Daoy (cell line): ENCODE data around the gene SIGMAR1. TPM values are rescaled to one million over a fixed set of nuclear protein-coding genes. Genes with fewer than 3 reads are reported as not detected.
A peak's percentile ranks its signal among the peaks of the same experiment; 100 is the strongest.

ENCODE experiments used
- DNase-seq: peaks from one replicate; pipeline ENCODE4 v3.0.0-alpha.2; 2015; ENCODE audit warnings: low read depth
- total RNA-seq: library from RNA; depleted of rRNA; stranded (reverse); fragments of >200 nt; shearing (Covaris generic); gene quantifications from 2 replicates; pipeline ENCODE4 v1.2.3, GENCODE V29; 2014

The SIGMAR1 gene
- total RNA-seq, 1 experiment from 2014 or later, result 88.6 TPM

- no peak for DNase-seq
Measured at GRCh38 chr9:34630402-34631154, 7.0 kb downstream of the SIGMAR1 start.

DNA sequence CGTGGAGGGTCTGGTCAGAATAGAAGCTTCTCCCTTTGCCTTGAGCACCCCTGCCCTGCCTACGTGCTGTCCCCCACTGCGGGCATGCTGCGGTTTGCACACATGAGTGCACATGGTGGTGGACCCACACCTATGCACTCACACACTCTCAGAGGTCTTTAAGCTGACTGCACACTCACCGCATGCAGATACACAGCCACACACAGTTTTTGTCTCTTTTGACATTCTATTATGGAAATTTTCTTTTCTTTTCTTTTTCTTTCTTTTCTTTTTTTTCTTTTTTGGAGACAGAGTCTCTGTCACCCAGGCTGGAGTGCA is 8.1 kb downstream of the SIGMAR1 start:
- no peak for DNase-seq

DNA sequence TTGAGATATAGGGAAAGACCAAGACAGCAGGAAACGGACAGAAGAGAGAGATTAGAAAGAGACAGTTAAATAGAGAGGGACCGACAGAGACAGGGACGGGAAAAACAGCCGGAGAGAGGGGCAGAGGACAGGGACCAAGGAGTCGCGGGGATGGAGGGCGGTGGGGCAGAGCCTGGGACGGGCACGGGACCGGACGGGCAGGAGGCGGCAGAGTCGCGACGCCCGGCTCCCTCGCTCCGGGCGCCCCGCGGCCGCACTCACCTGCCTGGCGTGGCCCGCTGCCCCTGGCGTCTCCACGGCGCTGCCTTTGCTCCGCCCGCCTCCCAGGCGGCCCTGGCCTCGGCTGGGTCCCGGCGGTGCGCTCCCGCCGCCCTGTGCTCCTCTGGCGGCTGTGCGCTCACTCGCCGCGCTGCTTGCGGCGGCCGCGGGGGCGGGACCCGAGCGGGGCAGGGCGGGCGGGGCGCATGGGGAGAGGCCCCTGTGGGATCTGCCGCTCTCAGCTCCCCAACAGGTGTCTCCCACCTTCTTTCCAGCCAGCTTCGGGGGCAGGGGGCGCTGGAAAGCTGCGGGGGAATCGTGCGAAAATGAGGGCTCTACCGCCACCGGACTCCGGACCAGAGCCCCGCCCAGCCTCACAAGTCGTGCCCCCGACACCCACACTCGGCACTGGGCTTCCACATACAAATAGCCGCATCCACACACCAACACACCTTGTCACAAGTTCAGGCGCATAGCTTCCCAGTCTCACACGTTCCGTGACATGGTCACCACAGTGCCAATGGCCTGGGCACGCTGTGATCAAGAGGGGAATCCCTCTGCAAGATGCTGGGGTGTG is 8.7 kb downstream of the SIGMAR1 start, which contains the start of gene ARID3C:
Gene ARID3C (minus strand): TSS at position 411 of the 835 bp plus-strand sequence. CDS start 1,052 bp downstream, outside the sequence.
- DNase-seq, result peak; percentile 51

GRCh38 chr9:34627716-34628655 is 9.6 kb downstream of the SIGMAR1 start:
- DNase-seq, result no peak

- no peak for DNase-seq
Measured at GRCh38 chr9:34625186-34625486, 12.5 kb downstream of the SIGMAR1 start.

DNA sequence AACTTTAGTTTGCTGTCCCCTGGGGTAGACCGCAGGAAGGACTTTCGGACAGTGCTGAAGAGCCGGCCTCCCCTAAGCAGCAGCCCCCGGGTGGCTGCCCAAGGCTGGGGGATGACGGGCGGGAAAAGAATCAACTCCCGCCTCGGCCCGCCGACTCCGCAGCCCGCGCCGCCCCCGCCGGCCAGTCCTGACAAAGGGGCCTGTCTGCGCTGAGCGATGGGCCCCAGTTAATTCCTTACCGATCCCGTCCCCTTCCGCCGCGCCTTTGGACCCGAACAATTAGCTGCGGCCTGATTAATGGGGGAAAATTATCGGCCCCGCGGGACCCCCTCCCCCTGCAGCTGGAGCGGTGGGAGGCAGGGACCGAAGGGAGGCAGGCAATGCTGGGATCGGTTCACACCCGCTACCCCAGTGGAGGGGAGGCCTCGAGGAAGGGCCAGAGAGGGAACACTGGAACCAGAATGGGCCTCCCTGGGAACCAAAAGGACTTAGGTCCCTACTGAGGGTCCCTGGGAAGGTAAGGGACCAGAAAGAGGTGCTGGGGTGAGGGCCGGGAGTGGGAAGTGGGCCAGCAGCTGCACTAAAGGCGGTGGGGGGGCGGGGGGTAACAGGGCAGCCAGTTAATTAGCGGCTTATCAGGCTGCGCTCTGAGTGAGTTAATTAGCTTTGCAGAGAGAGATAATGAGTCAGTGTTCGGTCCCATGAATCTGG is 13.0 kb downstream of the SIGMAR1 start:
- no peak for DNase-seq

GRCh38 chr9:34623374-34624235 is 14.0 kb downstream of the SIGMAR1 start:
- DNase-seq, result no peak

GRCh38 chr9:34620061-34620994 is 17.3 kb downstream of the SIGMAR1 start, which contains the start of gene DCTN3:
DCTN3 (minus strand) TSS chr9:34620495; CDS start chr9:34620464, 31 bp downstream.
- peak; percentile 97 for DNase-seq

- DNase-seq, result no peak
Measured at GRCh38 chr9:34615132-34615531, 22.5 kb downstream of the SIGMAR1 start.

GRCh38 chr9:34612788-34613390 is 24.7 kb downstream of the SIGMAR1 start:
- peak; percentile 86 for DNase-seq

DNA sequence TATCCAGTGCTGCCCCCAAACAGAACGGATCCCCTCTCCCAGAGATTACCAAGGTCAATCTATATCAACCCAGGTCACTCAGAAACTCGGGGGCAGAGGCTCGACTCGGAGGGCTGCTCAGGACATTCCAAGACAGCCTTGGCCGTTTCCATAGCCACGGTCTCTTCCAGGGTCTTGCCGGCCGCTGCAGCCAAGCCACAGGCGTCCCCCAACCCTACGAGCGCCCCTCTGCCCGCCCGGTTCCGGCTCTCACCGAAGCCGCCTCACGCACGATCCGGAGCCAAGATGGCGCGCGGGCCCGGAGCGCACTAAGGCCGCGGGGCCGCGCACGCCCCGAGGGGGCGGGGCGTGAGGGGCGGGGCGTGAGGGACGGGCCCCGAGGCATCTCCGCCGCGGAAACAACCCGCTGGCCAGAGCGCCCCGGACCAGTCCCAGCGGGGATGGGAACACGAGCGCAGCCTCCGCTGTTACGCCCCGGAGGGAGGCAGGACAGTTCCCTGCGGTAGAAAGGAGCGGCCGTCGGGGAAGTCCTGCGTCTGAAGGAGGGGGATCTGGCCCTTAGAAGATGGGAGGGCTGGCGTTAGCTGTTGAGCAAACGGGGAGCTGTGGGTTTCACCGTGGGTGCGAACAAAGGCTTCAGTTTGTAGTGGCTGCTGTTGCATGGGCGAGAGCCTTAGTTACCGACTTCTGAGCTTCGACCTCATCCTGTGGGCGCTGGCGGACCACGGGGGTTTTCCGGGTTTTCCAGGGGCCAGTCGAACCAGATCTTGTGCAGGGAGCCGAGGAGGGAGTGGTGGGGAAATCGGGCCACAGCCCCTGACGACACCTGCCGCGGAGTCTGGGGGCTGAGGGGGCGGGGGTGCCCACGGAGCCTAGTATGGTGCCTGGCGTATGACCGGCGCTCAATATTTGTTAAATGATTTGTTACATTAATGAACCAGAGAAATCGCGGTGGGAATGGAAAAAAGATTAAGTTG is 25.5 kb downstream of the SIGMAR1 start, which contains the start of gene RPP25L:
Gene RPP25L (minus strand): TSS at position 287 of the 977 bp plus-strand sequence. CDS start 801 bp downstream, outside the sequence.
- peak; percentile 93 for DNase-seq

DNA sequence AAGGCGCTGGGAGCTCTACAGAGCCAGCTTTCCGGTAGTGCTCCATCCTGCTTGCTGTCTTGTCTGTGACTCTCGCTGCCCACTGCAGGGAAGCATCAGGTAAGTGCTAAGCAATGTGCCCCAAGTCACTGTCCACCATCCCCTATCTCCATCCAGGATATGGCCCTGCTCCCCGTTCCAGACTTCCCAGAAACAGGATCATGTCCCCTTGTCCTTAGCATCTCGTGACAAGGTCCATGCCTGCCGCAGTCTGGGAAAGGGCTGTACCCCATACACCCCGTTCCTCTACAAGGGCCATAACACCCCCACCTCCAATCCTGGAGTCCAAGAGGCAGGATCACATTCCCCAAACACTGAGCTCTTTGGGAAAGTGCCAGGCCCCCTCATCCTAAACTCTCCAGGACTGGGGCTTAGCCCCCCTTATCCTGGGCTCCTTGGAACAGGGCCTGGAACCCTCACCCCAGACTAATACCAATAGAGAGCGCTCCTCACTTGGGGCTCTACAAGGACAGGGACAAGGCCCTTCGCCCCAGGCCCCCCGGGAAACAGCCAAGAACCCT is 26.3 kb downstream of the SIGMAR1 start:
- DNase-seq, result no peak

DNA sequence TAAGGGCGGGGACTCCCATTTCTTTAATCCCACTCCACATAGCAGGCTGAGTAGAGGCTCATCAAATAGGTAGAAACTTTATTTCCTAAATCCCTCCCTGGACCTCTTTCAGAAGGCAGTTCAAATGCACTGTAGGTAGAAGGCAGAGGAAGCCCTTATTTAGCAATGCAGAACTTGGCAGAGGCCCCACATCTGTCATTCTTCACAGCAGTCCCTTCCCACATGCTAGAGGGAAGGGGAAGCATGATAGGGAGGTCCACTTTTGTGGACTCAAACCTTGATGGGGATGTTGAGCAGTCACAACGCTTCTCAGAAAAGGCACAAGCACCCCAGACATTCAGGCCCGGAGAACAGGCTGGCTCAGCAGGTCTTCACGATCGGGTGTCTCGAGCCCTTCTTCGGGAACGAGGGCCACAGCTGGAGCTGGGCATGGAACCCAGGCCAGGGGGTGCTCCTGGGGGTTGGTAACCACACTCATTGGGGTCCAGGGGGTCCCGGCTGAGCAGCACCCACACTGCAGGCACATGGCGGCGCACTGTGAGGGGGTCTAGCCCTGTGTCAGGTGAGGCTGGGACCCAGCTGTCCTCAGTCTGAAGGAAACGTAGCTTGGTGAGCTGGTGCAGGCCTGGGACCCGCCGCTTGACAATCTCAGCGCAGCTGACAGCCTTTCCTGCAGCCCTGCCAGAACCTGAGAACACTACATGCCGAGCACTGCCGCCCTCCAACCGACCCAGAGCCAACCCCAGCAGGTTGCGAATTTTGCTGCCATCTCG is 27.0 kb downstream of the SIGMAR1 start:
- DNase-seq, result no peak

GRCh38 chr9:34607331-34607730 is 30.3 kb downstream of the SIGMAR1 start:
- DNase-seq, result no peak

- DNase-seq, result no peak
Measured at GRCh38 chr9:34606905-34607304, 30.7 kb downstream of the SIGMAR1 start.

DNA sequence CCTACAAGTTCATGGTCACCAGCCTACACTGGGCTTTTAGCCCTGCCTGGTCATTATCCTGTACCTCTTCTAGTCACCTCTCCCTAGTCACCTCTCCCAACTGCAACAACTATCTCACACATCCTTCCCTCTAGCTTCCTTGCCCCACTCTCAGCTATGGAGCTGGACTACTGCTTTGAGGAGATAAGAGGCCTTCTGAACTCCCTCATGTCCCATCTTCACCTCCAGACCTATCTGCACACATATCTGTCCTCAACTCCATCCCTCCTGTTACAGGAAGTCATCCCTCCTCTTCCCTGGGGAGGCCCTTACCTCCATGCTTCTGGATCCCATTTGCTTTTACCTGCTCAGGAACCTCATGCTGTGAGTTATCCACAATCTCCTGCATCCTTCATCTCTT is 31.4 kb downstream of the SIGMAR1 start:
- DNase-seq, result no peak
